Brain pericyte (primary cell): ENCODE measurements around the gene C1orf210.
A peak's percentile ranks its signal among the peaks of the same experiment; 100 is the strongest.

Experiments used
- DNase-seq: peaks from one replicate; pipeline ENCODE4 v3.0.0-alpha.2; 2012; ENCODE audit warnings: low read depth, low spot score

The C1orf210 gene

GRCh38 chr1:43285269-43285990, at the start of gene C1orf210:
C1orf210 (minus strand) TSS chr1:43285581; CDS start chr1:43283270, 2,311 bp downstream.
- DNase-seq, result no peak

- DNase-seq, result no peak
Observed at GRCh38 chr1:43334453-43335205, 49.2 kb upstream of the C1orf210 start.

DNA sequence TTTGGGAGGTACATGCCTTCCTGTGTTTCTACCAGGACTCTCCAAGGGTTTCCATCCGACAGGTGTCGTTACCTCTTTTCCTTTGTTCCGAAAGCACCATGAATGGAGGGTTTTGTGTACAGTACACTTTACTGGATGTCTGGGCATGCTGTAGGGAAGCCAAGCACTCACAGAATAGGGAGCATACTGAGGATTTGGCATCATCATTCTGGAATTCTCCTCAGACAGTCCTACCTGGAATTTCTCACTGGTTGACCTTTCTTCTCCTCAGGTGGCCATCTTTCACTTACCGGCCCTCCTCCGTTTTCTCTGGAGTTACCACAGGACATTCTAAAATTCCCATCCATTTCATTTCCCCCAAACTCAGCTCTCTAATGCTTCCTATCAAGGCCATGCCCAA, 46.3 kb upstream of the C1orf210 start:
- no peak for DNase-seq

GRCh38 chr1:43329995-43330751, 44.8 kb upstream of the C1orf210 start:
- peak; percentile 26 for DNase-seq

DNA sequence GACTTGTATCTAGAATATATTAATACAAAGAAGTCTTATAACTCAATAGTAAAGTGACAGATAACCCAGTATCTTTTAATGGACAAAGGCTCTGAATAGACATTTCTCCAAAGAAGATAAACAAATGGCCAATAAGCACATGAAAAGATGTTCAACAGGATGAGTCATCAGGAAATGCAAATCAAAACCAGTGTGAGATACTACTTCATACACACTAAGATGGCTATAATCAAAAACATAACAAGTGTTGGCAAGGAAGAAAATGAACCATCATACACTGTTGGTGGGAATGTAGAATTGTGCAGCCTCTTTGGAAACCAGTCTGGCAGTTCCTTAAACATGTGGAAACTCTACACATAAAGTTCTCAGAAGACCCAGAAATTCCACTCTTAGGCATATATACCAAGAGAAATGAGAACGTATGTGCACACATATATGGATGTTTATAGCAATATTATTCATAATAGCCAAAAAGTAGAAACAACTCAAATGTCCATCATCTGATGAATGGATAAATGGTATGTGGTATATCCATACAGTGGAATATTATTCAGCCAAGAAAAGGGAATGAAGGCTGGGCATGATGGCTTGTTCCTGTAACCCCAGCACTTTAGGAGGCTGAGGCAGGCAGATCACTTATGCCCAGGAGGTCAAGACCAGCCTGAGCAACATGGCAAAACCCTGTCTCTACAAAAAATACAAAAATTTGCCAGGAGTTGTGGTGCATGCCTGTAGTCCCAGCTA, 42.3 kb upstream of the C1orf210 start:
- DNase-seq, result no peak

GRCh38 chr1:43325381-43325780, 40.0 kb upstream of the C1orf210 start:
- DNase-seq, result no peak

- DNase-seq, result no peak
Observed at GRCh38 chr1:43324810-43325209, 39.4 kb upstream of the C1orf210 start.

DNA sequence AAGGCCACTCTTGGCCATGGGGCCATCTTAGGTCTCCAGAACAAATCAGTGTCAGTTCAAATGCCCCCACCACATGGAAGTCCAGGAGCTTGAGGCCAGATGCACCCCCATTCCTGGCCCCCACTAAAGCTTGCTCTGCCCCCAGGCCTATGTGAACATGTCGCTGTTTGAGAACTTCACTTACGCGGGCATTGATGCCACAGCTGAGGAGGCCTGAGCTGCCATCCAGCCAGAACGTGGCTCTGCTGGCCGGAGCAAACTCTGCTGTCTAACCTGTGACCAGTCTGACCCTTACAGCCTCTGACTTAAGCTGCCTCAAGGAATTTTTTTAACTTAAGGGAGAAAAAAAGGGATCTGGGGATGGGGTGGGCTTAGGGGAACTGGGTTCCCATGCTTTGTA, 37.1 kb upstream of the C1orf210 start:
- DNase-seq, result no peak

GRCh38 chr1:43321331-43321891, 36.0 kb upstream of the C1orf210 start:
- no peak for DNase-seq

- no peak for DNase-seq
Observed at GRCh38 chr1:43319766-43320165, 34.4 kb upstream of the C1orf210 start.

GRCh38 chr1:43319288-43319687, 33.9 kb upstream of the C1orf210 start:
- no peak for DNase-seq

DNA sequence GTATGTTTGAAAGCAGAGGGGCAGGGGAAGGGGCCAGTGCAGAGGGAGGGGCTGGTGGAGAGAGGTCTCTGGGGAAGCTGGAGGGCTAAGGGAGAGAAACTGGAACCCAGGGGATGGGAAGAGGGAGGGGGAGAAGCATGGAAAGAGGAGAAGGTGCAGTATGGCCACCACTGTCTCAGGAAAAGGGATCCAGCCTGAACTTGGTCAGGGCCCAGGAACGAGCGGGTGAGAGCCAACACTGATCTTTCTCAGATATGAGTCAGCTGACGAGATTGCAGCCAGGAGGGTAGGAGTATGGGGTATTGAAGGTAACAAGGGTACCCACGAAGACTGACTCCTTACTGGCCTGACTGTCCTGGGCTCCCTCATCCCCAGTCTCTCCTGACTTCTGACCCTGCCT, 33.5 kb upstream of the C1orf210 start:
- no peak for DNase-seq

DNA sequence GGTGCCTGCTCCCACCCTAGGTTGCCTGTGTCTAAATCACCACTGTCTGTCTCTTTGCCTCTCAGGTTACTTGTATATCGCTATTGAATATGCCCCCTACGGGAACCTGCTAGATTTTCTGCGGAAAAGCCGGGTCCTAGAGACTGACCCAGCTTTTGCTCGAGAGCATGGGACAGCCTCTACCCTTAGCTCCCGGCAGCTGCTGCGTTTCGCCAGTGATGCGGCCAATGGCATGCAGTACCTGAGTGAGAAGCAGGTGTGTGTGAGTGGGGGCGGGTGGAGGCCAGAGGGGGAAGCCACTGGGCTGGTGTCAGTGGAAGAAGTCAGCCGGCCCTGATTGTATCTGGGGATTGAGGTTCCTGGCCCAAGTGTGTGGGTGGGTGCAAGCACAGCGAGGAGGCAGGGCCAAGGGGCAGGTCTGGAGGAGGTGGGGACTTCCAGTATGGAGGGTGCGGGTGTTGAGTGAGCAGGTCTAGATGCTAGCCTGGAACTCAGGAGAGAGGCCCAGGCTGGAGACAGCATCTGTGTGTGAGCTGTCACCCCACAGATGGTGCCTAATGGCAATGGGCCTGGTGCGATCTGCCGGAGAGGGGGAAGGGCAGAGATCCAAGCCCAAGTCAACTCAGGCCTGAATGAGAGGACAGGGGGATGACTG, 32.6 kb upstream of the C1orf210 start:
- DNase-seq, result no peak

DNA sequence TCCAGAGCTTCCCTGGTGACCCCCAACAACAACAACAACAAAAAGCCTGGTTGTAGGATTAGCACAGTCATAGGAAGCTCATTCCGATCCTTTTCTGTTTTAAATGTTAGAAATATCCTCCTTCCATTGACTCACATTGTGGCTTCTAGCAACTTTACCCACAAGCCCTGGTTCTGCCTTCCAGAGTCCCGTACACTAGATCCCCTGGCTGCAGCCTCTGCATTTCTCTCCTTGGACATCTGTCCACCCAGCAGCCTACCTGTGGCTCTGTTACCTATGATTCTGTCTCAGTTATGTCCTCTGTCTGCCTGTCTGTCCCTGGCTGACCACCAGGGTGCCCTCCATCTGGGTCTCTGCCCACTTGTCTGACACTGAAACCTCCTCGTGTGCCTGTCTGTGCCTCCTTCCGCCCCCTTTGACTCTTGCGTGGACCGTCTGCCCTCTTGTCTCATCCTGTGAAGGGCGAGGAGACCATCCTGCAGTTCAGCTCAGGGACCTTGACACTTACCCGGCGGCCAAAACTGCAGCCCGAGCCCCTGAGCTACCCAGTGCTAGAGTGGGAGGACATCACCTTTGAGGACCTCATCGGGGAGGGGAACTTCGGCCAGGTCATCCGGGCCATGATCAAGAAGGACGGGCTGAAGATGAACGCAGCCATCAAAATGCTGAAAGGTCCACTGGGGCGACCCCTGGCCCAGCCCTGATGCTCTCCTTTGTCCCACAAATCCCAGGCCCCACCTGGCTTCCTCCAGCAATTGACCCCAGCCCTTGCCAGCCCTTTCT, 31.5 kb upstream of the C1orf210 start:
- DNase-seq, result no peak

GRCh38 chr1:43315963-43316737, 30.8 kb upstream of the C1orf210 start:
- DNase-seq, result no peak

GRCh38 chr1:43315481-43315880, 30.1 kb upstream of the C1orf210 start:
- DNase-seq, result no peak

DNA sequence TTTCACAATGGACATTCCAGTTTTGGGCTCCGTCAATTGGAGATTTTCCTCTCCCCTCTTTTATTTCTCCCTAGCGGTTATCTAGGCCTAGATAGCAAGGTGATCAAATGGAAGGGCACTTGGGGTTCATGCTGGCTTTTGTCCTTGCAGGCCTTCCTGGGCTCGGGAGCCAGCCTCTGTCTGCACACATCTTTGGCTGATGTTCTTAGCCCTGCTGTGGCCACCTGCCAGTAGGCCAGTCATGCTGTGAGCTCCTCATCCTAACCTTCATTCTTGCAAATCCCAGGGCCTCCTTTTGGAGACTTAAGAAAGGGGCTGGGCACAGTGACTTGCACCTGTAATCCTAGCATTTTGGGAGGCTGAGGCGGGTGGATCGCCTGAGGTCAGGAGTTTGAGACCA, 28.9 kb upstream of the C1orf210 start:
- no peak for DNase-seq

- no peak for DNase-seq
Observed at GRCh38 chr1:43313771-43314170, 28.4 kb upstream of the C1orf210 start.
